OCI-M2 (cell line): Measurements from ENCODE around the gene PAFAH1B1.

Experiments
- DNase-seq: peaks from one replicate; lab custom pipeline; 2025; ENCODE audit not compliant: unreplicated experiment; lab: John Stamatoyannopoulos, UW

PAFAH1B1 gene

DNA sequence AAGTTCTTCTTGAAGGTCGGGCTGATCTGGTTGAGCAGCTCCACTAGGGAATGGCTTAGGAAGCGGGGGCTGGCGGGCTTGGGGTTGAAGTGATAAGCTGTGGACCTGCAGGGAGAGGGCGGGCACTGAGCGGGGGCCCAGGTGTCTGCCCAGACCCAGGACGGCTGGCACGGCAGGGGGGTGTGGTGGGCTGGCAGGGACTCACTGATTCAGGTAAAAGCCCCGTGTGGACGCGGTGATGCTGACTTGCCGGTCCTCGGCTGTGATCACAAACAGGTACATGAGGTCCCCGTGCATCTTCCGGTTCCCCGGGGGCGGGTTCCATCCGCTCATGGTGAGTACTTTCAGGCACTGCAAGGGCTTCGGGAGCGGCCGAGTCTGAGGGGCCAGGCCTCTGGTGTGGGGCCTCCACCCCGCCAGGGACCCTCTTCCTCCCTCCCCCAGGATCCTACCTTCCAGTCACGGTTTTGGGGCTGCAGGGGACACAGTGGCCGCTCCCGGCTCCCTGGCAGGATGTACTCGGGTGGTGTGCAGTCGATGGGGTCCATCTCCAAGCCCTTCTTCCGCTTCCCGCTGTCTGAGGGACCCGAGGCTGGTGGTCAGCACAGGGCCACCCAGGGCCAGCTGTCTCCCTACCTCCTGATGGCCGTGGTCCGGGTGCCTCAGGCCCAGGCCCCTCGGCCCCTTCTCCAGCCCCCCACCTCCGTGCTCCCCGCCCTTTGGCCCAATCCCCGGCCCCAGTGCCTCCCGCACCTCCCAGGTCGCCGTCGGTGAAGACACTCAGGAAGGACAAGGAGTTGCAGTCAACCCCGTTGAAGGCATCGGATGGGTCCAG lies 107.9 kb downstream of the PAFAH1B1 start:
- no peak for DNase-seq

DNA sequence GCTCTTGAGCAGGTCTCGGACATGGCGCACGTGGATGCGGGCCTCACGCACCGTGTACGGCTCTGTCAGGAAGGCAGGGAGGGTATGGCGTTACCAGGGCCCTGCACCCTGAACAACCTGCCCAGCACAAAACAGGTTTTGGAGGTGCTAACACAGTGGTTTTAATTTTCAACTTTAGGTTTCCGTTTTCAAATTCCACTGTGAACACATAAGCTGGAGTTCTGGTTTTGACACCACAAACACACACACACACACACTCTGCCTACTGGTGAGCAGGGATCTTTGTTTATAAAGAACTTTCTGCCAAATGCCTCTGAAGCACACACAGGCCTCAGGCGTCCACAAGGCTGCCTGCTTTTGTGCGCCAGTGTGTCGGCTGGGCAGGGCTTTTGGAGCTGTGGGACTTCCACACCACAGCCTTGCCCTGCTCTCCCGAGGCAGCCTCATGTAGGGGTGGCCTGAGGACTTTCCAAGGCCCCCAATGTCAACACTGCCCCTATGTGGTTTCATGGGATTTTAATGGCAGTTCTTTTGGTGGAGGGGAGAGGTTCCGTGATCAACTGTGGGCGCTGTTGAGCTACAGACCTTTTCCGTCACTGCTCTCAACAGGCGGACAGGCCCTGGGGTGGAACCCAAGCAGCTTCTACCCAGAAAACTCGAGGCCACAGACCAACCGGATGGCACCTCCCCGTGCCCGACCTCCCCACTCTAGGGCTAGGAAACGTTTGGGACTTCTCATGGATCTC lies 108.7 kb downstream of the PAFAH1B1 start:
- DNase-seq: no peak

DNA sequence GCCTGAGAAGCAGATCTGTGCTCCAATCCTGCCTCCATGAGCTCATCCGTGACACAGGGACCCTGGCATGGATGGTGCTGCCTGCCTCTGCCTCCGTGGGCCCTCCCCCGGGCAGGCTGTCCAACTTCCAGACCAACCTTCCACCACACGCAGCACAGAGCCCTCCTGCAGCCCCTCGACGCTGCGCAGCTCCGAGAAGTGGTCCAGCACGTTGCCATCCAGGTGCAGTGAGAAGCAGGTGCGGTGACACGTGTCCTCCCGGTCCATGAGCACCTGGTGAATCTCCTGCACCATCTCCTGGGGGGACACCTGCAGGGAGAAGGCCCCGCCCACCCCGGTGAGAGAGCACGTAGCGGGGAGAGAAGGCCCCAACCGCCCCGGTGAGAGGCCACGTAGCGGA lies 109.7 kb downstream of the PAFAH1B1 start:
- no peak for DNase-seq

DNA sequence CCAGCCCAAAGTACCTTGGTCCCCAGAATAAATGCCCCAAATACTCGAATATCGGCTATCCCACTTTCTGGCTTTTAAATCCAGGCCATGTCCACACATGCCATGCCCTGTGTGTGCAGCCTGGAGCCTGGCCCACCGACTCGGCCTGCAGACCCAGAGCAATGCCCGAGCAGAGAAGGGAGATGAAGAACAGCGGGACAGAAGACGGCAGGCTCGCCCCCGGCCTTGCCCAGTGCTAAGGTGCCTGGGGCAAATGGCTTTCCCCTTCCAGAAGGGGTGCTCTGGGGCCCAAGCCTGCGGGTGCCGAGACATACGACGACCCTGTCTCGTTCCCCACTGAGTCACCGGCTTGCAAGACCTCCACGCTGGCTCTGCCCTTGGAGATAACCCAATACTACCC lies 110.2 kb downstream of the PAFAH1B1 start:
- no peak for DNase-seq

DNA sequence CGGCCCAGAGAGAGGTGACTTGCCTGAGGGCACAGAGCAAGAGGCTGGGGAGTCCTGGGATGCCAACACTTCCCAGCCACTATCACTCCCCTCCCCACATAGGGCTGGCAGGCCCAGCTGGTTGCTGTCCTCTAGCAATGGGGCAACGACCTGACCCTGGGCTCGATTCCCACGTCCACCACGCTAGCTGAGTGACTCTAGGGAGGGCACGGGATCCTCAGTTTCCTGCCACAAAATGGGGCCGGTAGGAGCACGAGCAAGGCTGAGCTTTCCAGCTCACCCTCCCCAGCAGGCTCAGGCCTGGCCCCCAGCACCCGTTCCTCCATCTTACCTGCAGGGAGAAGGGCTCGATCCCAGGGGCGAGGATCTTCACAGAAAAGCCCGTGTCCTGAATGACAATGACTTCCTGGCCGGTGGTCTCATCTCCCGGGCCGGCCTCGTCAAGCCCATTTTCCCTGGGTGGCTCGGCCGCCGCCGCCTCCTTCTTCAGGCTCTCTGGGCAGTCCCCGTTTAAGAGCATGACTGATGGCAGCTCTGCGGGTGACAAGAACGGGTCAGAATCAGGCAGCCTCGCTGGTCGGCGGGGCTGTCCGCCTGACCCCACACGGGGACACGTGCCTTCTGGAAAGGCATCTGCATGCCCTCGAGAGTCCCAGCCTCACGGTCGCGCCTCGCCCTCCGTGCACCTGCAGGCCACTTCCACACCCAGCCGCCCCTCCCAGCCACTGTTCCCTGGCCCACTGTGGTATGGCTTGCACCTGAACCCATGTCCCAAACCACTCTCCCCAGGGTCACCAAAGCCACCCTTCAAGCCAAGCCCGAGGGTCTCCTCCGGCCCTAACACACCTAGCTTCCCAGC lies 110.8 kb downstream of the PAFAH1B1 start:
- DNase-seq: no peak

DNA sequence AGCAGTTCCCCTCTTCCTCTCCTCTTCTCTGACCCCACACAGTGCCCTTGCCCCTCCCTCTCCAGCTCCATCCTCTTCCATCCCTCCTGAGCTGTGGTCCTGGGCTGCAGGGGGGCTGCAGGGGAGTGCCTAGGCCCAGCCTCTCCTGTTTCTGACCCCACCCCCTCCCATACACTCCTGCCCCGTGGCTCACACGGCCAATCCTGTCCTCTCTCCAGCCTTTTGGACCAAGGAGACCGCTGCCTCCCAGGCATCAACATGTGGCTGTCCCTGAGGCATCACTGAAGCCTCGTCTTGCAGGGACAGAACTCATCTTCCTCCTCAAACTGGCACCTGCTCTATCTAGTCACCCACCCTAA lies 111.4 kb downstream of the PAFAH1B1 start:
- DNase-seq: no peak

DNA sequence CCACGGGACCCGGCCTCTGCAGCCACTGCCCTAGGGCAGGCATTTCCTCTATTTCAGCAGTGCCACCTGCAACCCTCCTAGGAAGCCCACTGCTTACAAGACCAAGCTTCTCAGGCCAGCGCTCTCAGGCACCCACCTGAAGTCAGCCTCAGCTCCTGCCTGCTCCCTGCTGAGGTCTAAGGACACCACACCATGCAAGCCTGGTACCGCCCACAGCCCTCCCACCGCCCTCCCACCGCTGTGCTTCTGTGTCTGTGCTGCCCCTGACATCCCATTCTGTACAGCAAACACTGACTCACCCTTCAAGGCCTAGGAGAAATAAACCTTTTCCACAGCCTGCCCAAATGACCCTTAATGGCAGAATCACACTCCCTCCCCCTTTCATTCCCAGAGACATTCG lies 111.8 kb downstream of the PAFAH1B1 start:
- no peak for DNase-seq

DNA sequence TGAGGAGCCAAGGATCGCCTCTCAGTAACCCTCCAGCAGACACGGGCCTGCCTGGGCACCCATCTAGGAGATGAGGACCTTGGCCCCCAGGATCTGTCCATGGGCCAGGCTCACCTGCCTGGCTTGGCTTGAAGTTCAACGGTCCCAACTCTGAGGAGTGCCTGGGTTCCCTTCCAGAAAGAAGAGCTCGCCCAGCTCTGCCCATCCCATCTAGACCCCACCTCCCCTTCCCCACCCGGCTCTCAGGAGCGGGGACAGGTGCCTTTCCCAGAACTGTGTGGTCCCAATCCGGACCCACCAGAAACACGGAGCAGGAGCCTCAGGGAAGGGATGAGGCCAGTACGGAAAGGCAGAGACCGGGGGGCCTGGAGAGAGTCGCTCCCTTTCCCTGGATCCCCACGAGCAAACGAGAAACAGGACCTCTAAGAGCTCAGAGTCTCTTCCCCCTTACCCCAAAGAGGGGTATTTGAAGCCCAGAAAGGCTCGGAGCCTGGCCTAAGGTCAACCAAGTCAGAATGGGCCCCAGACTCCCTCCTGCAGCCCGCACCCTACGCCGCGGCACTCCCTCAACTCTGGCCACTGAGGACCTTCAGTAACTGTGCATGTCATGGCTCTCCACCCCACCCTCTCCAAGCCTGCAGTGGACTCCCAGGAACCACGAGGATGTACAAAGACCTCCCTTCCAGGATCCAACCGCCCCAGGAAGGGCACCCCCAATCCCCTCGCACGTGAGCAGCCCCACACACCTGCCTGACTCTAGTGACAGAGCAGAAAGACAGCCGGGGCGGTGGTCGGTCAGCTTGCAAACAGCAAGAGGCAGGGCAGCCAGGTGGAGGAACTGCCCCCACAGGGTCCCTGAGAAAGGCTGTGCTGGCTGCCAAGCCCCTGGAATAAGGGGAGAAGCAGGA lies 112.7 kb downstream of the PAFAH1B1 start:
- no peak for DNase-seq

DNA sequence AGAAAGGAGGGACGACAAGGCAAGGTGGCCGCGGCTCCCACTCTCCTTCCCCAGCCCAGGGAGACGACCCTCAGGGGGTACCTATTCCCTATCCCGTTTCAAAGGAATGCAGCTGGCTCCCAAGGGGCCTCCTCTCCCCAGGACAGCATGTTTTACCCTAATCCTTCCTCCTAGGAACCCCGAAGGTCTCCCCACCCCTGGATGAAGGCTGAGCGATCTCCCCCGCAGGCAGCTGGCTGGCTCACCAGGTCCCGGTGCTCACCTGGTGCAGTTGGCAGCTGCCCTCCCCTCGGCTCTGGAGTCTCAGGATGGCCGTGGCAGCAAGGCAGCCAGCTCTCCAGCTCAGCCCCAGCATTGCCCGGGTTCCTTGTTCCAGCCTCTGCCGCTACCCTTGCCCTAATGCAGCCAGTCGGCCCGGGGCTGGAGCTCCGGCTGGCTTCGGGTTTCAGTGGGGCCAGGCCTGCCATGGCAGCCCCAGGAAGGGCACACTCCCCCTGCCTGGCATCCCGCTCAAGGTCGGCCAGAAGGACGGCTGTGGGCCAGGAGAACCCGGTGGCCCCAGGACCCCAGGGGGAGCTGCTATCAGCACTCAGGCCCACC lies 113.6 kb downstream of the PAFAH1B1 start:
- no peak for DNase-seq

DNA sequence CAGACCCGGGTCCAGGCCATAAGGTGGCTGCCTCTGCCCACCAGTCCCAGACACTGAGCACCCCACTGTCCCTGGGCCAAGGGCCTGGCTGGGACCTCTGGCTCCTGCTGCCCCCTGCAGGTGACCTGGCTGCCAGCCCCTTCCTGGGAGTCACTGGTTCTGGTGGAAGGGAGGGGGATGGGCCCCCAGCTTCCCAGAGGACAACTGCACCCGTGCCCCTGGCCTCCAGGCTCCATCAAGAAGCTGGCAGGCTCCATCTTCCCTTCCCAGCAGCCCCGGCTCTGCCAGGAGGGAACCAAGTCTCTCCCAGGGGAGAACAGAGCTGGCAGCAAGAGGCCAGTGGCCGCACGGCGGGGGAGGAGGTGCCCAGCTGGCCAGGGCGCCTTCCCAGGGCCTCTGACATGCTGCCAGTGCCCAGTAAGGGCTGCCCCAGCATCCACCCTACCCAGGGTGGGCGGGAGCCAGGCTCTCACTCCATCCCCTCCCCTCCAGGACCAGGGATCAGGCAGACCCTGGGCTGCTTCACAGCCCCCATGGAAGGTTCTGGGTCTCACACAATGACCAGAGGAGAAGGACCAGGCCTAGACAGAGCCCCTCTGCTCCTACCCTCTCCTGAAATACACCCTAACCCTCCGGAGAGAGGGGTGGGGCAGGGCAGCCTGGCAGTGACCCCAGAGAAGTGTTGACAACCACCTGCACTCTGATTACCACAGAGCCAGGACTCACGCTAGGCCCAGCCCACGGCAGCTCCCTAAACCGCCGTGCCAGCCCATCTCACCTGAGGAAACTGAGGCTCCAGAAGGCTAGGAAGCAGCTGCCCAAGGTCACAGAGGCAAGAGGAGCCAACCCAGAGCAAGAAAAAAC lies 114.5 kb downstream of the PAFAH1B1 start:
- no peak for DNase-seq

DNA sequence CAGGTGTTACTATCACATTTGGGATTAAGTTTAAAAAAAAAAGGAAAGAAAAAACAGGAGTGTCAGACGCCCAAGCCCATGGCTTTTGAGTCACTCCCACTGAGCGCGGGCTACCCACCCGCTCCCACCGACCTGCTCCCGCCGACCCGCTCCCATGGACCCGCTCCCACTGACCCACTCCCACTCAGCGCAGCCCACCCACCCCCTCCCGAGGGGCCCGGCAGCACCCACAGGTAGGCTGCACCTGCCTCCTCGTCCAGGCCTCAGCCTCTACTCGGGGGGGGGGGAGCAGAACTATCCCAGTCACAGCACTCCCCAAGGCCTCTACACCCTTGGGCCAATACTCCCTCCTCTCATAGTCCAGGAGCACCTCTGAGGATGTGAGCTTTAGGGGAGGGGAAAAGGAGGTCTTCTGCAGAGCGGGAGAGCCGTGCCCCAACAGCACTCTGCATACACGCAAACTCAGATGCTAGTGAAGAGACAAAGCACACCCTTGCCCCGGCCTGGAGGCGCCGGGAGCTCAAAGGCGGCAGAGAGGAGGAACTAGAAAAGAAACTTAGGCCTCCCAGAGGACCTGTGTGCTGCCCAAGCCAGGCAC lies 115.2 kb downstream of the PAFAH1B1 start:
- no peak for DNase-seq

DNA sequence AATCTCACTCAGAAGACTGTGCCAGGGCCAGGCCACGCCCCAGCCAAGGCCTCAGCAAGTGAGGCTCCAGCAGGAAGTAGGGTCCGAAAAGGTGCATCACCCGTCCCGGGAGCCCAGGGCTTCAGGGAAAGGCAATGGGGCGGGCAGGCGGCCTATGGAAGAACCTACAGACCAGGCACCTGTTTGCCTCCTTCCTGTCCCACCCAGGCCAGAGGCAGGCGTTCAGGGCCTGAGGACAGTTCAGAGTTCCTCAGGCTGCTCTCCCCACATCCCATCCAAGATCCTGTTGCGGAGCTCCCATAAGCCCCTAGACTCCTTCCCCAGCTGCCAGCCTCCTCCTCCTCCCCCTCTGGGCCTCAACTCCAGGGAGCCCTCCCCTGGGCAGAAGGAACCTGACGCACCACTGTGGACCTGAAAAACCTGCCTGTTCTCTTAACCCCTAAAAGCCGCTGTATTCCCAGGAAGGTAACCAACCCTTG lies 115.8 kb downstream of the PAFAH1B1 start:
- no peak for DNase-seq

DNA sequence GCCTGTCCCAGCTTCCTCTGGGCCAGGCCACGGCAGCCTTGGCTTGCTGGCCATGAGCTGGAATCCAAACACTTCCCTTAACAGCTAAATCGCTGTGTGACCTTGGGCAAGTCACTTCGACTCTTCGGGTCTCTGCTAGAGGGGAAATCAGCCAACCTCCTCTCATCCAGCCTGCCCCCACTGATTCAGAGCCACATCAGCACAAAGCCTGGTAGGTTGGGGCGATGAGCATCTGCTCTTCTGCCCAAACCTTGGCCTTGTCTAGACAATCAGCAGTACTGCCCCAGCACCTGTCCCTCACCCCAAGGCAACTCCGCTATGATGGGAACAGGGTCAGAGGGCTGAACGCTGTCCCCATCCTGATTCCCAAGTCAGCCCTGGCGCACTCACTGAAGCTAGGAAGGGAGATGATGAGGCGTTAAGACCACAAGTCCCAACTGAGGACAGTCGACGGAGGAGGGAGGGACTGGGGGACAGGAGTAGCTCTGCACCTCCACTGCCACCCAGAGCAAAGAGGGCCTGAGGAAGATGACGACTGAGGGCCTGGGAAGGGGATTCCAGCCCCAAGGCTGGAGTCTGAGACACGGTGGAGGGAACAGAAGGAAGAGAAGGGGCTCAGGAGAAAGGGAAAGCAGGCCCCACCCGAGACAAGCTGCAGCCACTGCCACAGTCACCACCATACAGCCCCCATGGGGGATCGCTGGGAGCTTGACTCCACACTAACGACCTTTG lies 116.8 kb downstream of the PAFAH1B1 start:
- DNase-seq: no peak

DNA sequence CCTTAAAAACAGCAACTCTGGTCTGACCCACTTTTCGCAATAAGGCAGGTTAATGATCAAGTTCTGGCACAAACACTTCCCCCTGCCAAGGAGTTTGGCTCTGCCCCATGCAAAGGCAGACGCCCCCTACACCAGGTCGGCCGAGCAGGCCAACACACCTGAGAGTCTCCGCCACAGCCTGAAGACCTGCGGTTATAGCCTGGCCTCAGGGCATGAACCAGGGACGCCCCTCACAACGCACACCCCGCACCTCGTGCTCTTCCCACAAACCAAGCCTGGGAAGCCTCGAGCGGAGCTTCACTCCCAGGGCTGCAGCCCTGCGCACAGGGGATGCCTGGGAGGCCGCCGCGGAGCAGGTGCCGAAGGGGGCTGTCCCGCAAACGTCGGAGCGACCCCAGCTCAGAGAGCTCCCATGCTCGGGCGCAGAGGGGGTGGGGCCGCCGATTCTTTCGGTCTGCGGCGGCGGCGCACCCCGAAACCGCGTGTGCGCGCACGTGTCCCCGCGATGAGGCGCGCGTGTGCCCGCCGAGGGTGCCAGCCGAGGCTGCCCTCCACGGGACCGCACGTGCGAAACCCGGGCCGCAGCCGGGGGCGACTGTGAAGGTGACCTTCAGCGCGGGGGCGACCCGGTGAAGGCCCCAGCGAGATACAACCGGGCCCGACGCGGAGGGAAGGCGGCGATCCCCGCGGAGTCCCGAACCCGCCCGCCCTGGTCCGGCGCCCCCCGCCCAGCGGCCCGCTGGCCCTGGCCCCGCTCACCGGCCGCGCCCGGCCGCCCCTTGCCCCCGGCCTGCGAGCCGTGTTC lies 117.6 kb downstream of the PAFAH1B1 start:
- no peak for DNase-seq

DNA sequence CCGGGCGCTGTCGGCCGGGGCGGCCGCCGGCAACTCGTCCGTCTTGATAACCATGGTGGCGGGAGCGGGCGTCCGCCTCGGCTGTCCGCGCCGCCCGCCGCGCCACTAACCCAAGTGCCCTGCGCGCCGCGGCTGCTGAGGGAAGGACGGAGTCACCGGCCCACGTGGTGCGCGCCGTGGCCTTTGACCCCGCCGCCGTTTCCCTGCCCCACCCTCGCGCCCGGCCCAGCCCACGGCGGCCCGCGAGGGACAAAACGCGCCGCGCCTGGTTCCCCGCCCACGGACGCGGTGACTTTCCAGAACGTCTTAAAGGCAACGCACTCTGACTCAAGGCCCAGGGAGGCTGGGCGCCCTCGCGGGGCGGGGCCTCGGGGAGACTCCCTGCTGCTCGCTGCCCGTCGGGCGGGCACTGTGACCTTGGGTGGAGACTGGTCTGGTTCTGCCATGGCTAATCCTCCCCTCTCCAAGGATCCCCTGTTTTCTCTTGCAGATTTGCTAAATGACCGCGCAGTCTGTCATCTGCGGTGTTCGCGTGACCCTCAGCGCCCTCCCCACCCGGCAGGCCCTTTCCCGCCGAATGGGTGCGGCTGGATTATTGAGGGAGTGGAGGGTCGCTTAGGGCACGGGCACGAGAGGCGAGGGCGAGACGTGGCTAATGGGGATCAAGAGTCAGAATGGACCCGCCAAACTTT lies 118.3 kb downstream of the PAFAH1B1 start, which contains the start of gene CLUH:
CLUH (minus strand) TSS at position 157 of the 692 bp plus-strand sequence; CDS start at position 54, 103 bp downstream.
- peak; percentile 53 for DNase-seq

DNA sequence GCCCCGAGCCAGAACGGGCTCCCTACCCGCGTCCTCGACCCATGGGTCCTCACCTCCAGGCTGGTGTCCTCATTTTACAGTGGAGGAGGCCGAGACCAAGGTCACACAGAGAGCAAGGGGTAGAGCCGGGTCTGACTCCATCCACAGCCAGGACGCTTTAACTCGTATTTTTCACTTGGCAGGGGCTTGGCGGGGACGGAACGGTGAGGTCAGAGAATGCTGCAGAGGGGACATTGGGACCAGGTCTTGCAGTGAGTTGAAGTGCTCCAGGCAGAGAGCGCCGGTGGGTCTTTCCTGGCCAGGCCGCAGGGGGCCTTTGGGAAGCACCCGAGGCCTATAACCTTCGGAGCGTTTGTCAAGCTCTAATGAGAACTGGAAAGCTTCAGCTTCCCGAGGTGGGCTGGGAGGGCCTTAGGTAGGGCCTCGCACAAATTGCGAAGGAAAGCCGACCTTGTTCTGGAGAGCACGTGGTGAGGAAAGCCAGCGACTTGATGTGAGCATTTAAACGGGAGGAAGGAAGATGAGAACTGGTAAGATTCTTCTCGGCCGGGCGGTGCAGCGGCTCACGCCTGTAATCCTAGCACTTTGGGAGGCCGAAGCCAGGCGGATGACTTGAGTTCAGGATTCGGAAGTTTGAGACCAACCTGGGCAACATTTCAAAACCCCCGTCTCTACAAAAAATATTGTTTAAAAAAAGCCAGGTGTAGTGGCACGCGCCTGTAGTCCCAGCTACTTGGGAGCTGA lies 119.0 kb downstream of the PAFAH1B1 start:
- no peak for DNase-seq
